HepG2 (cell line): ENCODE measurements around the gene ARVCF. TPM values are rescaled to one million over a fixed set of nuclear protein-coding genes. Genes with fewer than 3 reads are reported as not detected.

Experiments
- ATAC-seq: fragments of 200-7000 bp; cut with Tn5 transposase; 3 replicates; pipeline ENCODE4 v1.9.1; 2020; ENCODE audit warnings: mild to moderate bottlenecking, moderate library complexity
- BruUV-seq: library from RNA; stranded (reverse); fragments of 400-500 nt; replicated peaks from 2 replicates; lab custom pipeline; 2021; lab: Mats Ljungman, UMichigan
- CTCF ChIA-PET: fragments of 300-600 bp; formaldehyde crosslinking; extraction: SDS; loops from one replicate; lab custom pipeline; 2021; ENCODE audit warnings: low total read pairs, inconsistent platforms, low intra/inter-chr PET ratio; lab: Yijun Ruan, JAX
- POLR2A ChIA-PET: fragments of 350-600 bp; sonication (Branson Sonifier 250); formaldehyde crosslinking; loops from one replicate; lab custom pipeline; 2020; ENCODE audit warnings: antibody characterized with exemption, inconsistent platforms; lab: Yijun Ruan, JAX
- DNase-seq: peaks from one replicate; pipeline ENCODE4 v3.0.0-alpha.2; 2015; ENCODE audit warnings: low spot score
- FAIRE-seq: peaks from 3 replicates; lab custom pipeline; 2011; peaks lifted over from hg19 to GRCh38; lab: Jason Lieb, UNC
- H2AFZ ChIP-seq: one replicate; pipeline ENCODE4 v1.6.1; 2011; ENCODE audit warnings: low read length, inconsistent platforms
- H3K27ac ChIP-seq: fragments of 300-600 bp; 3 replicates; pipeline ENCODE4 v1.8.0; 2011; ENCODE audit warnings: mixed run types, mild to moderate bottlenecking, mixed read lengths, low read length, inconsistent platforms; ENCODE audit not compliant: insufficient read depth; ENCODE audit errors: extremely low read length
- H3K27me3 ChIP-seq, 2 experiments: fragments of 200-600 bp in 1 of 2; 2 replicates in 1 of 2; 3 replicates in 1 of 2; pipeline versions ENCODE4 v1.6.0 to v1.8.0; 2011; ENCODE audit warnings: low read length in 2 of 2, mild to moderate bottlenecking in 2 of 2, moderate library complexity in 2 of 2, inconsistent platforms in 1 of 2; ENCODE audit not compliant: insufficient read depth in 2 of 2, control insufficient read depth in 1 of 2
- H3K36me3 ChIP-seq, 2 experiments: fragments of 200-600 bp in 1 of 2; replicated peaks in 1 of 2; 2 replicates in 1 of 2; 3 replicates in 1 of 2; pipeline versions ENCODE4 v1.5.1 to v1.8.0; 2011; ENCODE audit warnings: low read length in 2 of 2, inconsistent platforms in 1 of 2; ENCODE audit not compliant: insufficient read depth in 2 of 2, control insufficient read depth in 1 of 2
- H3K4me1 ChIP-seq: 2 replicates; pipeline ENCODE4 v1.5.1; 2012; ENCODE audit warnings: low read length, inconsistent platforms; ENCODE audit not compliant: insufficient read depth
- H3K4me2 ChIP-seq: 2 replicates; pipeline ENCODE4 v1.6.0; 2011; ENCODE audit warnings: low read depth, low read length, inconsistent platforms
- H3K4me3 ChIP-seq, 3 experiments: fragments of 200-600 bp in 1 of 3; sonication (generic), shearing (Covaris generic) in 1 of 3; replicated peaks in 1 of 3; 2 replicates each; pipeline ENCODE4 v1.5.1; 2011 to 2016; ENCODE audit warnings: low read length in 3 of 3, inconsistent platforms in 2 of 3, low read depth in 2 of 3, mild to moderate bottlenecking in 2 of 3, control low read depth in 1 of 3, mixed read lengths in 1 of 3; ENCODE audit not compliant: insufficient read depth in 1 of 3
- H3K79me2 ChIP-seq: one replicate; pipeline ENCODE4 v1.6.1; 2011; ENCODE audit warnings: low read length, inconsistent platforms; ENCODE audit not compliant: insufficient read depth
- H3K9ac ChIP-seq: 2 replicates; pipeline ENCODE4 v1.6.0; 2011; ENCODE audit warnings: mild to moderate bottlenecking, low read depth, low read length, inconsistent platforms; ENCODE audit not compliant: insufficient read depth
- H3K9me3 ChIP-seq: 2 replicates; pipeline ENCODE4 v1.5.1; 2012; ENCODE audit warnings: mild to moderate bottlenecking, low read length
- H4K20me1 ChIP-seq: 2 replicates; pipeline ENCODE4 v1.6.0; 2011; ENCODE audit warnings: inconsistent platforms, mild to moderate bottlenecking, low read length, moderate library complexity; ENCODE audit not compliant: insufficient read depth
- ARHGAP35 ChIP-seq: sonication (generic); formaldehyde crosslinking; IDR thresholded peaks from 2 replicates; pipeline ENCODE4 v1.9.0; 2022; ENCODE audit warnings: mild to moderate bottlenecking, inconsistent platforms, moderate library complexity, missing genetic modification reagents, borderline replicate concordance
- CEBPB ChIP-seq: IDR thresholded peaks from 2 replicates; pipeline ENCODE4 v1.6.1; 2011; ENCODE audit warnings: low read depth, low read length, improper control_type of control experiment, borderline replicate concordance
- MED1 ChIP-seq: sonication (generic); formaldehyde crosslinking; IDR thresholded peaks from 2 replicates; pipeline ENCODE4 v1.4.0; 2020; ENCODE audit warnings: missing genetic modification reagents
- NCOR1 ChIP-seq: fragments of 200-600 bp; sonication (generic); IDR thresholded peaks from 2 replicates; pipeline ENCODE4 v1.7.0; 2017; ENCODE audit warnings: antibody characterized with exemption, low read length, borderline replicate concordance
- REPIN1 ChIP-seq: sonication (generic); formaldehyde crosslinking; IDR thresholded peaks from 2 replicates; pipeline ENCODE4 v1.8.0; 2022; ENCODE audit warnings: missing genetic modification reagents, low read depth, mild to moderate bottlenecking, borderline replicate concordance
- RORA ChIP-seq: sonication (generic); formaldehyde crosslinking; IDR thresholded peaks from 2 replicates; pipeline ENCODE4 v1.5.0; 2020; ENCODE audit warnings: mild to moderate bottlenecking, missing genetic modification reagents, moderate library complexity
- TAF1 ChIP-seq: sonication (generic); formaldehyde crosslinking; IDR thresholded peaks from 2 replicates; pipeline ENCODE4 v1.4.0; 2020; ENCODE audit warnings: missing genetic modification reagents
- ZFAT ChIP-seq: sonication (generic); formaldehyde crosslinking; conservative IDR thresholded peaks from 2 replicates; pipeline ENCODE4 v1.8.1; 2023; ENCODE audit warnings: missing genetic modification reagents, inconsistent platforms
- ZHX2 ChIP-seq, 2 experiments: sonication (generic) in 1 of 2; formaldehyde crosslinking in 1 of 2; IDR thresholded peaks; 2 replicates each; pipeline versions ENCODE4 v1.6.1 to v1.9.0; 2014 to 2022; ENCODE audit warnings: antibody characterized with exemption in 1 of 2, borderline replicate concordance in 1 of 2, inconsistent platforms in 1 of 2, low read depth in 1 of 2, missing genetic modification reagents in 1 of 2
- ZNF253 ChIP-seq: sonication (generic); formaldehyde crosslinking; IDR thresholded peaks from 2 replicates; pipeline ENCODE4 v1.8.0; 2022; ENCODE audit warnings: mild to moderate bottlenecking, missing genetic modification reagents, borderline replicate concordance
- ZNF468 ChIP-seq: sonication (generic); formaldehyde crosslinking; IDR thresholded peaks from 2 replicates; pipeline ENCODE4 v1.8.0; 2022; ENCODE audit warnings: mild to moderate bottlenecking, moderate library complexity, missing genetic modification reagents
- ZNF607 ChIP-seq: sonication (generic); formaldehyde crosslinking; IDR thresholded peaks from 2 replicates; pipeline ENCODE4 v1.5.1; 2020; ENCODE audit warnings: missing genetic modification reagents, mild to moderate bottlenecking, borderline replicate concordance
- WGBS: methylation state at CpG from one replicate; pipeline ENCODE4 v1.1.6; 2017; ENCODE audit warnings: low lambda C conversion rate; 5-methylcytosine and 5-hydroxymethylcytosine counted together
- in situ Hi-C: cut with HindIII; loops from 2 replicates; pipeline ENCODE4 v1.10.0; 2017; ENCODE audit warnings: low pct_unique_long_range_greater_than_20kb; ENCODE audit not compliant: extremely low pct_ligation_motif_present
- intact Hi-C: fragments of 100-400 bp; cut with micrococcal nuclease; formaldehyde crosslinking; loops from one replicate; pipeline ENCODE4 v1.10.0; 2022; ENCODE audit not compliant: unreplicated experiment
- polyA plus RNA-seq, 8 experiments: library from polyadenylated mRNA; depleted of rRNA in 3 of 8; stranded (reverse) in 7 of 8; unstranded in 1 of 8; fragments of >200 nt; fragmentation: Illumina TruSeq in 4 of 8; extraction: Trizol in 4 of 8; gene quantifications; 2 replicates each; pipeline versions ENCODE4 v1.2.1 to v1.2.3, GENCODE V29; 2011 to 2016; ENCODE audit warnings: low read depth in 4 of 8, missing spikeins in 1 of 8, mixed read lengths in 1 of 8; ENCODE audit not compliant: insufficient read depth in 1 of 8
- total RNA-seq, 5 experiments: library from RNA; depleted of rRNA; stranded (reverse); fragments of >200 nt; fragmentation: Illumina TruSeq; extraction: Trizol; gene quantifications; 2 replicates each; pipeline ENCODE4 v1.2.3, GENCODE V29; 2016; ENCODE audit warnings: low read depth in 1 of 5
- TF ChIP-seq, protein P1 (sequence below): sonication (generic); formaldehyde crosslinking; IDR thresholded peaks from 2 replicates; pipeline ENCODE4 v1.4.0; 2020; ENCODE audit warnings: mild to moderate bottlenecking, missing genetic modification reagents

Gene ARVCF
- total and polyA plus RNA-seq, 2 of the 13 experiments (the other 11 are each of a cell fraction or from before 2014, with no cell fraction given), result 16.4 to 17.7 TPM

DNA sequence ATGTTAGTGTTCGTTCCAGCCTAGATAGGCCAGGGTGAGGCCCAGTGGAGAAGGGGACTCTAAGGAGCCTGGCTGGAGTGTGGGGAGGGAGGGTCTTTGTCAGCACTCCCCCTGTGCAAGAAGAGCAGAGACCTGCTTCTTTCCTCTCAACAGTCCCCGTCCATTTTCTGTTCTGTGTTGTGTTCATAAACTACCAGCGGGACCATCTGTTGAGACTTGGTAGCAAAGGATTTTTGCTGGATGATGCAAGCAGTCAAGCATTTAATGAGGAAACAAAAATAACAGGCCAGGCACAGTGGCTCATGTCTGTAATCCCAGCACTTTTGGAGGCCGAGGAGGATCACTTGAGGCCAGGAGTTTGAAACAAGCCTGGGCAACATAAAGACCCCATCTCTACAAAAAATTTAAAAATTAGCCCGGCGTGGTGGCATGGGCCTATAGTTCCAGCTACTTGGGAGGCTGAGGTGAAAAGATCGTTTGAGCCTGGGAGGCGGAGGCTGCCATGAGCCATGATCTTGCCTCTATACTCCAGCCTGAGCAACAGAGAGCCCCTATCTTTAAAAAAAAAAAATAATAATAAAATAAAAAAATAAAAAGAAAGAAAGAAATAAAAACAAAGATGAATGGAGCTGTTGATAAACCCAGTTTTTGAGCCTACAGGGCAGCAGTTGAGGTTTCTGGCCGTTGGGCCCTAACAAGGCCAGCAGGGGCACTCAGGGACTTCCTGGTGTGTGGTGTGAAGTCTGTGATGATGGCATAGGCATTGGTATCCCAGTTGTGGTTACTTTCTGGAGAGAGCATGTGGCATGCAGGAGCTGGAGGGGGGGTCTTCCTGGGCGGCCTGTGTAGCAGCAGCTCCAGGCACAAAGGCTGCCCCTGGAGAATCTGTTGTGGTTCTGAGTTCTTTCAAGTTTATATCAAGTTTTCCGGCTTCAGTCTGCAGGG, 73.3 kb downstream of the ARVCF start:
- ChIA-PET POLR2A (interaction anchor here (0.6 to 3.5 kb wide), 9 partner anchors 9 to 652 kb away, joined by 3 to 56 read pairs (median 5); partner anchors contain the start of genes CLTCL1, GNB1L and RTL10), CTCF (no interaction called here)
- Histone ChIP-seq H3K9ac (peak overlapping the region; percentile 96), H3K79me2 (peaks cover 52% of the 10 kb centered on the region), H3K4me2 (peak overlapping the region; percentile 99), H3K27ac (peak overlapping the region; percentile 93), H3K36me3 (no peaks in the 10 kb centered on the region; a peak in 1 of 5 replicates), H3K4me1 (peaks cover 75% of the 10 kb centered on the region), H3K9me3 (no peaks in the 10 kb centered on the region), H2AFZ (no peak overlapping the region), H3K27me3 (no peaks in the 10 kb centered on the region; a peak in 1 of 5 replicates), H3K4me3 (peak overlapping the region; percentile 68 to 92 (median 89)), H4K20me1 (no peaks in the 10 kb centered on the region)
- peak; percentile 64 for DNase-seq
- no TSS peak for BruUV-seq
- intact Hi-C loops (no loop called here), in situ Hi-C loops (no loop called here)
- 38% methylated on average over 11 of the region's 11 CpGs for WGBS
- FAIRE-seq, result no peak
- peak; percentile 10; the same call in 1 of the 3 replicates for ATAC-seq
- TF ChIP-seq ZNF468 (no peak), MED1 (0 out of 2 replicates have a peak, but pooled peaks have one; percentile 1), ZFAT (no peak), CEBPB (peak; percentile 67; the same call in 1 of the 2 replicates), ZHX2 (IDR thresholded peaks at IDR 0.05; ENCODE audit: low read depth) (no peak), ZHX2 (CRISPR knock-in tag; IDR thresholded peaks at IDR 0.05; ENCODE audit: borderline replicate concordance) (no peak), ZNF607 (CRISPR knock-in tag) (0 out of 2 replicates have a peak, but pooled peaks have one; percentile 40), RORA (CRISPR knock-in tag) (no peak), ZNF253 (CRISPR knock-in tag) (0 out of 2 replicates have a peak, but pooled peaks have one; percentile 51), NCOR1 (no peak), ARHGAP35 (CRISPR knock-in tag) (0 out of 2 replicates have a peak, but pooled peaks have one; percentile 8), REPIN1 (CRISPR knock-in tag) (0 out of 2 replicates have a peak, but pooled peaks have one; percentile 20), TAF1 (0 out of 2 replicates have a peak, but pooled peaks have one; percentile 4)
- TF ChIP-seq, protein P1, sequence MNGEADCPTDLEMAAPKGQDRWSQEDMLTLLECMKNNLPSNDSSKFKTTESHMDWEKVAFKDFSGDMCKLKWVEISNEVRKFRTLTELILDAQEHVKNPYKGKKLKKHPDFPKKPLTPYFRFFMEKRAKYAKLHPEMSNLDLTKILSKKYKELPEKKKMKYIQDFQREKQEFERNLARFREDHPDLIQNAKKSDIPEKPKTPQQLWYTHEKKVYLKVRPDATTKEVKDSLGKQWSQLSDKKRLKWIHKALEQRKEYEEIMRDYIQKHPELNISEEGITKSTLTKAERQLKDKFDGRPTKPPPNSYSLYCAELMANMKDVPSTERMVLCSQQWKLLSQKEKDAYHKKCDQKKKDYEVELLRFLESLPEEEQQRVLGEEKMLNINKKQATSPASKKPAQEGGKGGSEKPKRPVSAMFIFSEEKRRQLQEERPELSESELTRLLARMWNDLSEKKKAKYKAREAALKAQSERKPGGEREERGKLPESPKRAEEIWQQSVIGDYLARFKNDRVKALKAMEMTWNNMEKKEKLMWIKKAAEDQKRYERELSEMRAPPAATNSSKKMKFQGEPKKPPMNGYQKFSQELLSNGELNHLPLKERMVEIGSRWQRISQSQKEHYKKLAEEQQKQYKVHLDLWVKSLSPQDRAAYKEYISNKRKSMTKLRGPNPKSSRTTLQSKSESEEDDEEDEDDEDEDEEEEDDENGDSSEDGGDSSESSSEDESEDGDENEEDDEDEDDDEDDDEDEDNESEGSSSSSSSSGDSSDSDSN (CRISPR knock-in tag), result peak; percentile 33
